Type B pancreatic cell (in vitro differentiated cells): ENCODE data around the gene RNU6-8. TPM values are rescaled to one million over a fixed set of nuclear protein-coding genes. Genes with fewer than 3 reads are reported as not detected.

Experiments used
- DNase-seq: peaks from one replicate; pipeline ENCODE4 v3.0.0; 2021; ENCODE audit warnings: mixed read lengths; ENCODE audit not compliant: unreplicated experiment; ENCODE audit errors: extremely low spot score
- H3K27ac Mint-ChIP-seq: 2 replicates; pipeline ENCODE4 v1.8.0; 2021; ENCODE audit warnings: mild to moderate bottlenecking, mixed read lengths
- H3K27me3 Mint-ChIP-seq: 2 replicates; pipeline ENCODE4 v1.8.0; 2021; ENCODE audit warnings: mixed read lengths
- H3K36me3 Mint-ChIP-seq: 2 replicates; pipeline ENCODE4 v1.8.0; 2021; ENCODE audit warnings: mixed read lengths
- H3K4me1 Mint-ChIP-seq: one replicate; pipeline ENCODE4 v1.8.0; 2021; ENCODE audit warnings: mixed read lengths; ENCODE audit not compliant: unreplicated experiment
- H3K4me3 Mint-ChIP-seq: 2 replicates; pipeline ENCODE4 v1.8.0; 2021; ENCODE audit warnings: mild to moderate bottlenecking, mixed read lengths
- H3K9me3 Mint-ChIP-seq: 2 replicates; pipeline ENCODE4 v1.8.0; 2021; ENCODE audit warnings: mixed read lengths
- CTCF ChIP-seq: fragments of 200-600 bp; sonication (generic); conservative IDR thresholded peaks from 2 replicates; pipeline ENCODE4 v1.5.0; 2021; ENCODE audit warnings: antibody characterized with exemption, mild to moderate bottlenecking
- total RNA-seq: library from RNA; stranded (reverse); gene quantifications from 2 replicates; pipeline ENCODE4 v1.2.1, GENCODE V29; 2021; ENCODE audit warnings: low replicate concordance

Gene RNU6-8
- total RNA-seq, 1 donor from 2014 or later: not detected

GRCh38 chr14:32190673-32191072, 12.4 kb downstream of the RNU6-8 start:
- no peak overlapping the region for H3K27ac Mint-ChIP-seq
- DNase-seq: no peak

GRCh38 chr14:32189811-32190210, 13.3 kb downstream of the RNU6-8 start:
- Mint-ChIP-seq H3K27ac (no peak overlapping the region), H3K4me3 (no peak overlapping the region), H3K36me3 (no peaks in the 10 kb centered on the region), H3K27me3 (no peaks in the 10 kb centered on the region), H3K4me1 (no peaks in the 10 kb centered on the region), H3K9me3 (peaks cover 6% of the 10 kb centered on the region)
- no peak for TF ChIP-seq CTCF
- no peak for DNase-seq

More at GRCh38 chr14:32190673-32191072, 12.4 kb downstream of the RNU6-8 start:
- Mint-ChIP-seq H3K9me3 (peaks cover 6% of the 10 kb centered on the region), H3K4me3 (no peak overlapping the region), H3K27me3 (no peaks in the 10 kb centered on the region), H3K36me3 (no peaks in the 10 kb centered on the region), H3K4me1 (no peaks in the 10 kb centered on the region)
- no peak for TF ChIP-seq CTCF

GRCh38 chr14:32186248-32186647, 16.8 kb downstream of the RNU6-8 start:
- no peaks in the 10 kb centered on the region for H3K27me3 Mint-ChIP-seq
- no peak overlapping the region for H3K27ac Mint-ChIP-seq
- no peak for TF ChIP-seq CTCF
- no peak for DNase-seq
- no peaks in the 10 kb centered on the region for H3K36me3 Mint-ChIP-seq
- H3K4me1 Mint-ChIP-seq: no peaks in the 10 kb centered on the region
- no peak overlapping the region for H3K4me3 Mint-ChIP-seq
- peaks cover 11% of the 10 kb centered on the region for H3K9me3 Mint-ChIP-seq

- DNase-seq: no peak
- Mint-ChIP-seq H3K9me3 (peaks cover 11% of the 10 kb centered on the region), H3K36me3 (no peaks in the 10 kb centered on the region), H3K27ac (no peak overlapping the region), H3K4me1 (no peaks in the 10 kb centered on the region), H3K4me3 (no peak overlapping the region), H3K27me3 (no peaks in the 10 kb centered on the region)
- no peak for TF ChIP-seq CTCF
Observed at GRCh38 chr14:32185097-32185496, 18.0 kb downstream of the RNU6-8 start.

GRCh38 chr14:32183151-32184058, 19.7 kb downstream of the RNU6-8 start:
- Mint-ChIP-seq H3K9me3 (peaks cover 17% of the 10 kb centered on the region), H3K27me3 (no peaks in the 10 kb centered on the region), H3K27ac (no peak overlapping the region), H3K4me1 (no peaks in the 10 kb centered on the region), H3K36me3 (no peaks in the 10 kb centered on the region), H3K4me3 (no peak overlapping the region)
- no peak for DNase-seq
- no peak for TF ChIP-seq CTCF
